Neural cell (in vitro differentiated cells): ENCODE data around the gene ACR. TPM values are rescaled to one million over a fixed set of nuclear protein-coding genes. Genes with fewer than 3 reads are reported as not detected.

ENCODE experiments used
- H2AFZ ChIP-seq: fragments of 200-600, 300-800 bp; sonication (generic), shearing (Covaris generic); 2 replicates; pipeline ENCODE4 v1.6.0; 2014; ENCODE audit warnings: low read depth, mild to moderate bottlenecking, antibody characterized with exemption, low read length, moderate library complexity
- H3F3A ChIP-seq: fragments of 200-600 bp; shearing (Covaris generic); 2 replicates; pipeline ENCODE4 v1.6.1; 2016; ENCODE audit warnings: mild to moderate bottlenecking, moderate library complexity, mixed read lengths, antibody characterized with exemption, low read length; ENCODE audit not compliant: insufficient read depth, poor library complexity, severe bottlenecking
- H3K27ac ChIP-seq: fragments of 200-600, 300-800 bp; sonication (generic), shearing (Covaris generic); 2 replicates; pipeline ENCODE4 v1.5.1; 2014; ENCODE audit warnings: mild to moderate bottlenecking, low read length, moderate library complexity
- H3K27me3 ChIP-seq: fragments of 300-800, 200-600 bp; sonication (generic), shearing (Covaris generic); 2 replicates; pipeline ENCODE4 v1.6.0; 2014; ENCODE audit warnings: mild to moderate bottlenecking, low read depth, low read length, moderate library complexity; ENCODE audit not compliant: insufficient read depth
- H3K36me3 ChIP-seq: fragments of 300-800, 200-600 bp; sonication (generic), shearing (Covaris generic); 2 replicates; pipeline ENCODE4 v1.5.1; 2014; ENCODE audit warnings: mild to moderate bottlenecking, antibody characterized with exemption, low read length, moderate library complexity; ENCODE audit not compliant: insufficient read depth
- H3K4me2 ChIP-seq: fragments of 300-800, 200-600 bp; sonication (generic), shearing (Covaris generic); 2 replicates; pipeline ENCODE4 v1.6.0; 2014; ENCODE audit warnings: mild to moderate bottlenecking, low read length
- H3K4me3 ChIP-seq: fragments of 300-800, 200-600 bp; sonication (generic), shearing (Covaris generic); 2 replicates; pipeline ENCODE4 v1.5.1; 2014; ENCODE audit warnings: mild to moderate bottlenecking, low read length, moderate library complexity
- H3K79me2 ChIP-seq: fragments of 200-600 bp; shearing (Covaris generic); replicated peaks from 2 replicates; pipeline ENCODE4 v1.6.0; 2014; ENCODE audit warnings: mild to moderate bottlenecking, low read length, moderate library complexity; ENCODE audit not compliant: insufficient read depth
- H3K9ac ChIP-seq: fragments of 300-800, 200-600 bp; sonication (generic), shearing (Covaris generic); 2 replicates; pipeline ENCODE4 v1.6.1; 2016; ENCODE audit warnings: mild to moderate bottlenecking, low read length, mixed read lengths
- H3K9me2 ChIP-seq: fragments of 200-600 bp; shearing (Covaris generic); 2 replicates; pipeline ENCODE4 v1.6.1; 2016; ENCODE audit warnings: mild to moderate bottlenecking, low read length, mixed read lengths; ENCODE audit not compliant: insufficient read depth
- H3K9me3 ChIP-seq: fragments of 200-600, 300-800 bp; sonication (generic), shearing (Covaris generic); 2 replicates; pipeline ENCODE4 v1.6.1; 2016; ENCODE audit warnings: mild to moderate bottlenecking, mixed run types, low read length, moderate library complexity, mixed read lengths
- H4K20me1 ChIP-seq: fragments of 200-600 bp; shearing (Covaris generic); 2 replicates; pipeline ENCODE4 v1.6.1; 2016; ENCODE audit warnings: mild to moderate bottlenecking, mixed run types; ENCODE audit not compliant: insufficient read depth
- EP300 ChIP-seq: fragments of 450-650 bp; conservative IDR thresholded peaks from 2 replicates; pipeline ENCODE4 v1.6.1; 2014; ENCODE audit warnings: antibody characterized with exemption, mild to moderate bottlenecking, moderate library complexity; ENCODE audit not compliant: poor library complexity, severe bottlenecking
- EZH2 ChIP-seq: fragments of 200-600, 300-800 bp; shearing (Covaris generic), sonication (generic); IDR thresholded peaks from 2 replicates; pipeline ENCODE4 v1.6.1; 2014; ENCODE audit warnings: antibody characterized with exemption, low read length, borderline replicate concordance, mild to moderate bottlenecking; ENCODE audit not compliant: insufficient read depth, poor library complexity, severe bottlenecking
- MXI1 ChIP-seq: fragments of 450-650 bp; conservative IDR thresholded peaks from 2 replicates; pipeline ENCODE4 v1.6.1; 2014; ENCODE audit warnings: antibody characterized with exemption, mild to moderate bottlenecking; ENCODE audit not compliant: poor library complexity, severe bottlenecking
- POLR2AphosphoS5 ChIP-seq: IDR thresholded peaks from 2 replicates; pipeline ENCODE4 v1.6.1; 2012
- RAD21 ChIP-seq: fragments of 450-650 bp; conservative IDR thresholded peaks from 2 replicates; pipeline ENCODE4 v1.6.1; 2014; ENCODE audit warnings: antibody characterized with exemption, mild to moderate bottlenecking, moderate library complexity
- SMC3 ChIP-seq: fragments of 450-650 bp; conservative IDR thresholded peaks from 2 replicates; pipeline ENCODE4 v1.6.1; 2014; ENCODE audit warnings: antibody characterized with exemption, mild to moderate bottlenecking, moderate library complexity; ENCODE audit not compliant: poor library complexity
- TAF1 ChIP-seq: IDR thresholded peaks from 2 replicates; pipeline ENCODE4 v1.6.1; 2012; ENCODE audit warnings: low read depth
- polyA plus RNA-seq: library from polyadenylated mRNA; depleted of rRNA; stranded (reverse); fragments of >200 nt; gene quantifications from 2 replicates; pipeline ENCODE4 v1.2.3, GENCODE V29; 2014
- TF ChIP-seq, protein P1 (sequence below): IDR thresholded peaks from 2 replicates; pipeline ENCODE4 v1.6.1; 2012; ENCODE audit warnings: borderline replicate concordance
- TF ChIP-seq, protein P2 (sequence below): fragments of 450-650 bp; IDR thresholded peaks from 2 replicates; pipeline ENCODE4 v1.5.1; 2014; ENCODE audit warnings: antibody characterized with exemption, mild to moderate bottlenecking, moderate library complexity; ENCODE audit not compliant: poor library complexity, severe bottlenecking

The ACR gene
- polyA plus RNA-seq, 1 donor from 2014 or later, result not detected

DNA sequence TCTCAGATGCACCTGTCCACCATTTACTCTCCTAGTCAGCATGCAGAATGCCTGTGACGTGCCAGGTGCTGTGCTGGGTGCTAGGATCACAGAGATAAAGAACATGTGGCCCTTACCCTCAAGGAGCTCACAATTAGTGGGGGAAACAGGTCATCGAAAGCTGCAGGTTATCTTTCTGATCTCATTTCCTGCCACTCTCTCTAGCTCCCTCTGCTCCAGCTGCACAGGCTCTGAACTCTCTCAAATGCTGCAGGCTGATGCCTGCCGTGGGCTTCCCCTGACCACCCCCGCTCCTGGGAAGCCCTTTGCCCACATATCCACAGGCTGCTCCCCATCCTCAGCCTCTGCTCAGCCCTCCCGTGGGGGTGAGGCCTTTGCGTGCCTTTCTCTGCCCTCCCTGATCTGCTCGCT, 35.7 kb upstream of the ACR start:
- no peaks in the 10 kb centered on the region for H3K27me3 ChIP-seq
- H3K4me3 ChIP-seq, result no peak overlapping the region
- no peaks in the 10 kb centered on the region for H3K36me3 ChIP-seq
- H3K4me2 ChIP-seq, result no peak overlapping the region
- H2AFZ ChIP-seq, result no peak overlapping the region
- no peaks in the 10 kb centered on the region for H3K9me3 ChIP-seq
- H3K27ac ChIP-seq, result no peak overlapping the region
- no peaks in the 10 kb centered on the region for H4K20me1 ChIP-seq
- H3K9ac ChIP-seq, result no peak overlapping the region
- peaks cover 9% of the 10 kb centered on the region for H3K79me2 ChIP-seq
- TF ChIP-seq MXI1 (no peak), POLR2AphosphoS5 (no peak), TAF1 (no peak), RAD21 (no peak), EP300 (no peak), EZH2 (no peak), SMC3 (no peak)
- TF ChIP-seq, protein P1, sequence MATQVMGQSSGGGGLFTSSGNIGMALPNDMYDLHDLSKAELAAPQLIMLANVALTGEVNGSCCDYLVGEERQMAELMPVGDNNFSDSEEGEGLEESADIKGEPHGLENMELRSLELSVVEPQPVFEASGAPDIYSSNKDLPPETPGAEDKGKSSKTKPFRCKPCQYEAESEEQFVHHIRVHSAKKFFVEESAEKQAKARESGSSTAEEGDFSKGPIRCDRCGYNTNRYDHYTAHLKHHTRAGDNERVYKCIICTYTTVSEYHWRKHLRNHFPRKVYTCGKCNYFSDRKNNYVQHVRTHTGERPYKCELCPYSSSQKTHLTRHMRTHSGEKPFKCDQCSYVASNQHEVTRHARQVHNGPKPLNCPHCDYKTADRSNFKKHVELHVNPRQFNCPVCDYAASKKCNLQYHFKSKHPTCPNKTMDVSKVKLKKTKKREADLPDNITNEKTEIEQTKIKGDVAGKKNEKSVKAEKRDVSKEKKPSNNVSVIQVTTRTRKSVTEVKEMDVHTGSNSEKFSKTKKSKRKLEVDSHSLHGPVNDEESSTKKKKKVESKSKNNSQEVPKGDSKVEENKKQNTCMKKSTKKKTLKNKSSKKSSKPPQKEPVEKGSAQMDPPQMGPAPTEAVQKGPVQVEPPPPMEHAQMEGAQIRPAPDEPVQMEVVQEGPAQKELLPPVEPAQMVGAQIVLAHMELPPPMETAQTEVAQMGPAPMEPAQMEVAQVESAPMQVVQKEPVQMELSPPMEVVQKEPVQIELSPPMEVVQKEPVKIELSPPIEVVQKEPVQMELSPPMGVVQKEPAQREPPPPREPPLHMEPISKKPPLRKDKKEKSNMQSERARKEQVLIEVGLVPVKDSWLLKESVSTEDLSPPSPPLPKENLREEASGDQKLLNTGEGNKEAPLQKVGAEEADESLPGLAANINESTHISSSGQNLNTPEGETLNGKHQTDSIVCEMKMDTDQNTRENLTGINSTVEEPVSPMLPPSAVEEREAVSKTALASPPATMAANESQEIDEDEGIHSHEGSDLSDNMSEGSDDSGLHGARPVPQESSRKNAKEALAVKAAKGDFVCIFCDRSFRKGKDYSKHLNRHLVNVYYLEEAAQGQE, result no peak
- TF ChIP-seq, protein P2, sequence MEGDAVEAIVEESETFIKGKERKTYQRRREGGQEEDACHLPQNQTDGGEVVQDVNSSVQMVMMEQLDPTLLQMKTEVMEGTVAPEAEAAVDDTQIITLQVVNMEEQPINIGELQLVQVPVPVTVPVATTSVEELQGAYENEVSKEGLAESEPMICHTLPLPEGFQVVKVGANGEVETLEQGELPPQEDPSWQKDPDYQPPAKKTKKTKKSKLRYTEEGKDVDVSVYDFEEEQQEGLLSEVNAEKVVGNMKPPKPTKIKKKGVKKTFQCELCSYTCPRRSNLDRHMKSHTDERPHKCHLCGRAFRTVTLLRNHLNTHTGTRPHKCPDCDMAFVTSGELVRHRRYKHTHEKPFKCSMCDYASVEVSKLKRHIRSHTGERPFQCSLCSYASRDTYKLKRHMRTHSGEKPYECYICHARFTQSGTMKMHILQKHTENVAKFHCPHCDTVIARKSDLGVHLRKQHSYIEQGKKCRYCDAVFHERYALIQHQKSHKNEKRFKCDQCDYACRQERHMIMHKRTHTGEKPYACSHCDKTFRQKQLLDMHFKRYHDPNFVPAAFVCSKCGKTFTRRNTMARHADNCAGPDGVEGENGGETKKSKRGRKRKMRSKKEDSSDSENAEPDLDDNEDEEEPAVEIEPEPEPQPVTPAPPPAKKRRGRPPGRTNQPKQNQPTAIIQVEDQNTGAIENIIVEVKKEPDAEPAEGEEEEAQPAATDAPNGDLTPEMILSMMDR, result no peak
- no peaks in the 10 kb centered on the region for H3K9me2 ChIP-seq
- H3F3A ChIP-seq, result no peaks in the 10 kb centered on the region

DNA sequence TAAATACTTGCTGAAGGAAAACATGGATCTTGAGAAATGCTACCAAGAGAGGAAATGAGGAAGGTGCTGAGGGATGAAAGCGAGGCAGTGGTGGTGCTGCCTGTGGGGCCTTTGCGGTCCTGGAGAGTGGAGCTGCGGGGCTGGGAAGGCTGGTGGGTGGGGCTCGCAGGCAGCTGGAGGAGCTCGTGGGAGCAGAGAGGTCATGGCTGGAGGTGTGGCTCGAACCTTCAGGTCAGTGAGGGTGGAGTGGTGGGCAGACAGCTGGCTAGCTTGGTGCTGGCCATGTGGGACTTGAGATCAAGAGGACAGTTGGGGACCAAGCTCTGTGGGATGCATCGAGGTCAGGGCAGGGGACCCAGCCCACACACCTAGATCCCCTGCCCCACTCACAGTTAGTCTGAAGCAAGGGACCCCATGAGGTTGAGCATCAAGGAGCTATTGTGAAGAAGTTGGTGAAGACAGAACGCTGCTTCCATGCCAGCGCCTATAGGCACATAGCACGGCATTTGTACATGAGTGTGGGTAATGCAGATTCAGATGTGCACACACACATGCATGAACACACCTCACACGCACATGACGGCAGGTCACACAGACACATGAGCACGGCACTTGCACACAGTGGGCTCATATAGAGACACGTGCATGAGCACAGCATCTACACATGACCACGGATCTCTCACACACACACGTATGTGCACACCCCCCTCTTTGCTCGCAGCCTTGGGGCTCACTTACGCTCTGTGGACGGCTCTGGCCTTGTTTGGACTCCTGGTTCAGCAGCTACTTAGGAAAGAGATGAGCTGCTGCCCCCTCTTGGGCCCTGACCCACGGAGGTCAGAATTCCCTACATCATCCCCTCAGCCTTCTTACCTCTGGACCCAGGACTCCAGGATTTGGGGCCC, 34.9 kb upstream of the ACR start:
- no peaks in the 10 kb centered on the region for H3K9me2 ChIP-seq
- no peak overlapping the region for H2AFZ ChIP-seq
- peaks cover 9% of the 10 kb centered on the region for H3K79me2 ChIP-seq
- H3K9ac ChIP-seq, result no peak overlapping the region
- H3K4me2 ChIP-seq, result no peak overlapping the region
- no peaks in the 10 kb centered on the region for H3K27me3 ChIP-seq
- no peaks in the 10 kb centered on the region for H4K20me1 ChIP-seq
- TF ChIP-seq, protein P1, result no peak
- TF ChIP-seq SMC3 (no peak), MXI1 (no peak), RAD21 (no peak), POLR2AphosphoS5 (no peak)
- no peaks in the 10 kb centered on the region for H3K9me3 ChIP-seq
- H3F3A ChIP-seq, result no peaks in the 10 kb centered on the region
- no peak overlapping the region for H3K27ac ChIP-seq
- no peaks in the 10 kb centered on the region for H3K36me3 ChIP-seq
- no peak overlapping the region for H3K4me3 ChIP-seq
